Neutrophil (primary cell): ENCODE data around the gene ASTN2.

Experiments
- H3K27ac ChIP-seq: fragments of 200-600 bp; sonication (generic); 2 replicates; pipeline ENCODE4 v1.5.1; 2016; ENCODE audit warnings: mild to moderate bottlenecking, moderate library complexity
- H3K27me3 ChIP-seq: fragments of 200-600 bp; sonication (generic); 2 replicates; pipeline ENCODE4 v1.6.0; 2016; ENCODE audit warnings: mild to moderate bottlenecking
- H3K36me3 ChIP-seq: fragments of 200-600 bp; sonication (generic); 2 replicates; pipeline ENCODE4 v1.5.1; 2017
- H3K4me1 ChIP-seq, 2 experiments: fragments of 200-600 bp in 1 of 2; sonication (generic) in 1 of 2; 1 replicate in 1 of 2; 2 replicates in 1 of 2; pipeline versions ENCODE4 v1.5.1 to v1.6.1; 2013 to 2016; ENCODE audit warnings: low read depth in 1 of 2, low read length in 1 of 2, mild to moderate bottlenecking in 1 of 2, moderate library complexity in 1 of 2; ENCODE audit not compliant: control insufficient read depth in 1 of 2, insufficient read depth in 1 of 2
- H3K4me3 ChIP-seq, 2 experiments: fragments of 200-600 bp in 1 of 2; sonication (generic) in 1 of 2; 1 replicate in 1 of 2; 2 replicates in 1 of 2; pipeline ENCODE4 v1.5.1; 2013 to 2016; ENCODE audit warnings: low read depth in 1 of 2, low read length in 1 of 2, mild to moderate bottlenecking in 1 of 2, moderate library complexity in 1 of 2
- H3K9me3 ChIP-seq: fragments of 200-600 bp; sonication (generic); 2 replicates; pipeline ENCODE4 v1.5.1; 2016
- CTCF ChIP-seq: fragments of 200-600 bp; sonication (generic); IDR thresholded peaks from 2 replicates; pipeline ENCODE4 v1.5.1; 2016; ENCODE audit warnings: antibody characterized with exemption

Gene ASTN2

GRCh38 chr9:116654059-116654355 is 760.9 kb downstream of the ASTN2 start:
- H3K9me3 ChIP-seq: no peaks in the 10 kb centered on the region
- no peak overlapping the region for H3K27ac ChIP-seq
- no peaks in the 10 kb centered on the region for H3K4me1 ChIP-seq
- no peak for TF ChIP-seq CTCF
- no peaks in the 10 kb centered on the region for H3K36me3 ChIP-seq
- peaks cover 6% of the 10 kb centered on the region for H3K27me3 ChIP-seq
- no peak overlapping the region for H3K4me3 ChIP-seq

DNA sequence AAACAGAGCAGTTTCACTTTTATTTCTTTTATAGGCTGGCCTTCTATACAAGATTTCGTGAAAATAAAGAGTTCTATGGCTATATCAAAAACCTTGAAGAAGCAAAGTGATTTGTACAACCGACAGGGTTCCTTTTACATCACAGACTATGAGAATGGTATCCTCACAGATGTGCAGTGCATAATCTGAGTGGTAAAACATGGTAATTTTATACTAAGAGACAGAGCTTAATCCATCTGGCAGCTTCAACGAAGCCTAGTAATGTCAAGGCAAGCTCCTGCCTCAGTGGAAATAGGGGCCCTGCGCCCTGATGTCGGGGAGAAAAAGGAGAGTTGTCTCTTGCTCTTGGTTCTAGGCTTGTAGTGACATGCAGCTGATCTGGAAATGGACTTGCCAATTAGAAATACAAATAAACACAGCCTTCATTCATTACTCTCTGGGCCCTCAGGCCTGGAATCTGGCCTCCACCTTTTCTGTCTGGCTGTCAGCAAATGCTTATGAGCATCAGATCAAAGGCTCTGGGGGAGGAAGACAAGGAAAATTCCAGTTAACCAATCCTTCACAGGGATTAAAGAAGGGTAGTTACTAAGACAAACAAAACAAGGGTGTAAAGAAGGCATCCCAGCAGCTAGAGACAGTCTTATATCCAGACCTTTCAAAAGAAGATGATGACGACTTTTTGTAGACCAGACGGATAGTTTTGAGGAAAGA is 761.4 kb downstream of the ASTN2 start:
- Histone ChIP-seq H3K4me3 (no peak overlapping the region), H3K27ac (no peak overlapping the region), H3K36me3 (no peaks in the 10 kb centered on the region), H3K4me1 (no peaks in the 10 kb centered on the region), H3K9me3 (no peaks in the 10 kb centered on the region), H3K27me3 (peaks cover 6% of the 10 kb centered on the region)
- no peak for TF ChIP-seq CTCF

GRCh38 chr9:116647515-116647809 is 767.4 kb downstream of the ASTN2 start:
- Histone ChIP-seq H3K9me3 (no peaks in the 10 kb centered on the region), H3K36me3 (no peaks in the 10 kb centered on the region), H3K4me3 (no peak overlapping the region), H3K4me1 (no peaks in the 10 kb centered on the region), H3K27me3 (no peaks in the 10 kb centered on the region), H3K27ac (no peak overlapping the region)
- no peak for TF ChIP-seq CTCF

DNA sequence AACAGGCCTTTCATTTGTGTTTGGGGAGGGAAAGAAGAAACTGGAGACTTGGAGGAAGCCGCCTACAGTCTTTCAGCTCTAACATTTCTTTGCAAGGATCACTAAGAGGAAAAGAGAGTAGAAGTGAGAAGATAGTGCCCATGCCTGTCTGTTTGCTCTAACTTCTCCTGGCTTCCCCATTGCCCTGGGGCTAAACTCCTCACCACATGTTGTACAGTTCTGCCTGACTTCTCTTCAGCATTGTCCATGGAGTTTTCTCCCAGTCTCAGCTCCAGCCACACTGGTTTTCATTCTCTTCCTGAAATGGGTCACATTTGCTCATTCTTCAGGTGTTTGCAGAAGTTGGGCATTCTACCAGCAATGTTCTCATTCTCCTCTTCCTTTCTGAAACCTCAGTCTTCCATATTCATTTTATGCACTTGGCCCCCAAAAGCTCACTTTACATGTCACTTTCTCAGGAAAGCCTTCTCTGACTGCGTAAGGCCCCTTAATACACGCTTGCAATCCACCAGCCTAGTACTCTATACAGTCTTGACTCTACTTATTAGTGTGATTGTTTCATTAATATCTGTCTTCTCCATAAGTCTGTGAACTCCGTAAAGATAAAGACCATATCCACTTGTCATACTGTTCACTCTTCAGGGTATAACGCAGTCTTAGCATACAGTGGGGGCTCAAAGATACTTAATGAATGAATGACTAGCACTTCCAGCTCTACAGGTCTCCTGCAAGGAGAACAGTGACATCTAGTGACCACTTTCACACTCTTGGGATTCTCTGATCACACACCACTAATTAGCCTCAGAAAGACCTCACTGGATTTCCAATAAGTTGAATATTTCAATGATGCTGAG is 768.0 kb downstream of the ASTN2 start:
- no peak for TF ChIP-seq CTCF
- no peaks in the 10 kb centered on the region for H3K9me3 ChIP-seq
- no peaks in the 10 kb centered on the region for H3K4me1 ChIP-seq
- no peak overlapping the region for H3K4me3 ChIP-seq
- H3K36me3 ChIP-seq: no peaks in the 10 kb centered on the region
- H3K27ac ChIP-seq: no peak overlapping the region
- H3K27me3 ChIP-seq: no peaks in the 10 kb centered on the region

- H3K27me3 ChIP-seq: no peaks in the 10 kb centered on the region
- H3K36me3 ChIP-seq: no peaks in the 10 kb centered on the region
- H3K4me3 ChIP-seq: no peak overlapping the region
- no peak for TF ChIP-seq CTCF
- no peaks in the 10 kb centered on the region for H3K9me3 ChIP-seq
- no peak overlapping the region for H3K27ac ChIP-seq
- no peaks in the 10 kb centered on the region for H3K4me1 ChIP-seq
Measured at GRCh38 chr9:116644091-116644688, 770.7 kb downstream of the ASTN2 start.
